Measurements from ENCODE around the gene CAPZB. TPM values are rescaled to one million over a fixed set of nuclear protein-coding genes. Genes with fewer than 3 reads are reported as not detected.

Gene CAPZB
- total RNA-seq, 1 experiment from 2014 or later, result 491 TPM

DNA sequence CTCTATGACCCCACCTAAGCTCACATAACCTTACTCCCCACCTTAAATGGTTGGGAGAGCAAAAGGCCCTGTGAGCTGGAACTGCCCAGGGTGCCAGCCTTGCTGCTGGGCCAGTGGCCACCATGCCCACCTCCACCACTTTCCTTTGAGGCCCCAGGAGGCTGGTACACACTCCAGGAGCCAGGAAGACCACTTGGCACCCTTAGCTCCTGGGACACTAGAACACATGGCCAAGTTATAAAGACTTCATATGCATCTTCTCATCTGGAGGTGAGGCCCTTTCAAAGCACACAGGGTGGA lies 21.9 kb downstream of the CAPZB start:
- H3K27ac ChIP-seq (ENCODE audit: low read length), result peak overlapping the region; percentile 74
- BruUV-seq (replicated peaks), result no TSS peak
- H3K36me3 ChIP-seq (ENCODE audit: control insufficient read depth, insufficient read depth, low read length), result no peaks in the 10 kb centered on the region
- POLR2A ChIA-PET, result no interaction called here
- DNase-seq (ENCODE audit: low read depth, low spot score) (no peak), ATAC-seq (no peak)
- intact Hi-C loops (cut with micrococcal nuclease; ENCODE audit: unreplicated experiment) (no loop called here), in situ Hi-C loops (cut with HindIII; ENCODE audit: low pct_unique_long_range_greater_than_20kb, low sequenced_read_pairs) (no loop called here)
- CTCF ChIA-PET, result no interaction called here
- no peak overlapping the region for H3K4me3 ChIP-seq (ENCODE audit: low read depth in 2 of 2, low read length in 2 of 2)
- peaks cover 80% of the 10 kb centered on the region for H3K4me1 ChIP-seq (ENCODE audit: control insufficient read depth, insufficient read depth, low read length)
- no peak for TF ChIP-seq POLR2AphosphoS5 (IDR thresholded peaks at IDR 0.05; ENCODE audit: low read depth, low read length)
- no peak for TF ChIP-seq TCF7L2 (IDR thresholded peaks at IDR 0.05; ENCODE audit: low read depth, low read length)
- TF ChIP-seq, protein P1, sequence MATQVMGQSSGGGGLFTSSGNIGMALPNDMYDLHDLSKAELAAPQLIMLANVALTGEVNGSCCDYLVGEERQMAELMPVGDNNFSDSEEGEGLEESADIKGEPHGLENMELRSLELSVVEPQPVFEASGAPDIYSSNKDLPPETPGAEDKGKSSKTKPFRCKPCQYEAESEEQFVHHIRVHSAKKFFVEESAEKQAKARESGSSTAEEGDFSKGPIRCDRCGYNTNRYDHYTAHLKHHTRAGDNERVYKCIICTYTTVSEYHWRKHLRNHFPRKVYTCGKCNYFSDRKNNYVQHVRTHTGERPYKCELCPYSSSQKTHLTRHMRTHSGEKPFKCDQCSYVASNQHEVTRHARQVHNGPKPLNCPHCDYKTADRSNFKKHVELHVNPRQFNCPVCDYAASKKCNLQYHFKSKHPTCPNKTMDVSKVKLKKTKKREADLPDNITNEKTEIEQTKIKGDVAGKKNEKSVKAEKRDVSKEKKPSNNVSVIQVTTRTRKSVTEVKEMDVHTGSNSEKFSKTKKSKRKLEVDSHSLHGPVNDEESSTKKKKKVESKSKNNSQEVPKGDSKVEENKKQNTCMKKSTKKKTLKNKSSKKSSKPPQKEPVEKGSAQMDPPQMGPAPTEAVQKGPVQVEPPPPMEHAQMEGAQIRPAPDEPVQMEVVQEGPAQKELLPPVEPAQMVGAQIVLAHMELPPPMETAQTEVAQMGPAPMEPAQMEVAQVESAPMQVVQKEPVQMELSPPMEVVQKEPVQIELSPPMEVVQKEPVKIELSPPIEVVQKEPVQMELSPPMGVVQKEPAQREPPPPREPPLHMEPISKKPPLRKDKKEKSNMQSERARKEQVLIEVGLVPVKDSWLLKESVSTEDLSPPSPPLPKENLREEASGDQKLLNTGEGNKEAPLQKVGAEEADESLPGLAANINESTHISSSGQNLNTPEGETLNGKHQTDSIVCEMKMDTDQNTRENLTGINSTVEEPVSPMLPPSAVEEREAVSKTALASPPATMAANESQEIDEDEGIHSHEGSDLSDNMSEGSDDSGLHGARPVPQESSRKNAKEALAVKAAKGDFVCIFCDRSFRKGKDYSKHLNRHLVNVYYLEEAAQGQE (IDR thresholded peaks at IDR 0.05; ENCODE audit: insufficient read depth in 1 of 2, low read depth in 2 of 2, low read length in 1 of 2), result no peak
- TF ChIP-seq CTCF (IDR thresholded peaks at IDR 0.05), result no peak
- TF ChIP-seq SIN3A (IDR thresholded peaks at IDR 0.05; ENCODE audit: borderline replicate concordance, insufficient read depth, low read depth, low read length), result no peak
- H3K27me3 ChIP-seq (ENCODE audit: control insufficient read depth, insufficient read depth, low read length), result no peaks in the 10 kb centered on the region
- no peaks in the 10 kb centered on the region for H3K9me3 ChIP-seq (ENCODE audit: control insufficient read depth, insufficient read depth, low read depth, low read length)

DNA sequence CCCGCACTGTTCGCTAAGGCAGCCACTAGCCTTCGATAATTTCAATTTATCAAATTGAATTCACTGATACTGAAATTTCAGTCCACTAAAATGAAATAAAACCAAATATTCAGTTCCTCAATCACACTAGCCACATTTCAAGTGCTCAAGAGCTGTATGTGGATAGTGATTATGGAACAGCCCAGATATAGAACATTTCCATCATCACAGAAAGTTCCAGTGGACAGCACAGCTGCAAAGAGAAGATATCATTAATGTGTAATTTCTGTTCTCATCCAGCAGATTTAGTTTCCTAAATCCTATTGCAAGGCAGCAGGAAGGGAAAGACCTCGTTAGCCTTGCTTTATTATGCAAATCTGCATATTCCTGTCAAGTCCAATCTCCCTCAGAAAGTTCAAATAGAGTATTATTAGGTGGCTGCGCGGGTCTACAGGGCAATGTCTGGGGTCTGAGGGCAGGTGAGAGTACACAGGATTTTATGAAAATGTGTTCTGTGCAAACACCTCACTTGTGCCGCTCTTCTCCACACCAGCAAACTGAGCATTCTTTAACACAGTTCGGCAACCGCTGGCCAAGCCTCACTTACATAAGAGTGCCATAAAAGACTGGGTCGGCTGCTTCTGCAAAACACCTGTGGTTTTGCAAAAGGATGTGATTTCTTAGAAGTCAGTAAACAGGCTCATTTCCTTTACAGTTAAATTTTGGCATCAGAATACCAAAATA lies 22.4 kb downstream of the CAPZB start:
- in situ Hi-C loops (cut with HindIII; ENCODE audit: low pct_unique_long_range_greater_than_20kb, low sequenced_read_pairs) (no loop called here), intact Hi-C loops (cut with micrococcal nuclease; ENCODE audit: unreplicated experiment) (no loop called here)
- ATAC-seq, result no peak
- POLR2A ChIA-PET, result no interaction called here
- Histone ChIP-seq H3K27me3 (ENCODE audit: control insufficient read depth, insufficient read depth, low read length) (no peaks in the 10 kb centered on the region), H3K36me3 (ENCODE audit: control insufficient read depth, insufficient read depth, low read length) (no peaks in the 10 kb centered on the region), H3K9me3 (ENCODE audit: control insufficient read depth, insufficient read depth, low read depth, low read length) (no peaks in the 10 kb centered on the region), H3K27ac (ENCODE audit: low read length) (peak overlapping the region; percentile 74), H3K4me3 (ENCODE audit: low read depth in 2 of 2, low read length in 2 of 2) (no peak overlapping the region), H3K4me1 (ENCODE audit: control insufficient read depth, insufficient read depth, low read length) (peaks cover 79% of the 10 kb centered on the region)
- TF ChIP-seq POLR2AphosphoS5 (IDR thresholded peaks at IDR 0.05; ENCODE audit: low read depth, low read length) (no peak), TCF7L2 (IDR thresholded peaks at IDR 0.05; ENCODE audit: low read depth, low read length) (0 out of 2 replicates have a peak, but pooled peaks have one; percentile 34), SIN3A (IDR thresholded peaks at IDR 0.05; ENCODE audit: borderline replicate concordance, insufficient read depth, low read depth, low read length) (no peak), CTCF (IDR thresholded peaks at IDR 0.05) (no peak)
- TF ChIP-seq, protein P1 (IDR thresholded peaks at IDR 0.05; ENCODE audit: insufficient read depth in 1 of 2, low read depth in 2 of 2, low read length in 1 of 2), result no peak
- no peak for DNase-seq (ENCODE audit: low read depth, low spot score)
- TSS peak; percentile 42 for BruUV-seq (replicated peaks)
- CTCF ChIA-PET, result no interaction called here
